Gastrocnemius medialis (tissue), 4 donors: ENCODE data around the gene LRRC3.

Experiments
- CTCF ChIP-seq, 5 experiments: fragments of 450-650 bp in 3 of 5; fragments of 200-600 bp in 2 of 5; sonication (generic) in 2 of 5; IDR thresholded peaks in 4 of 5; conservative IDR thresholded peaks in 1 of 5; 1 replicate in 4 of 5; 2 replicates in 1 of 5; pipeline ENCODE4 v1.5.1; 2016 to 2019; ENCODE audit warnings: antibody characterized with exemption in 5 of 5, mild to moderate bottlenecking in 3 of 5, moderate library complexity in 3 of 5
- POLR2A ChIP-seq, 2 donors: fragments of 450-650 bp; IDR thresholded peaks; one replicate each; pipeline ENCODE4 v1.6.1; 2017; ENCODE audit warnings: antibody characterized with exemption in 2 of 2, mild to moderate bottlenecking in 2 of 2, moderate library complexity in 2 of 2

- no peak for TF ChIP-seq CTCF (IDR thresholded peaks at IDR 0.05 in 4 of 5, conservative IDR thresholded peaks at IDR 0.05 in 1 of 5)
- TF ChIP-seq POLR2A (IDR thresholded peaks at IDR 0.05): no peak
Observed at GRCh38 chr21:44482581-44483287, 27.4 kb downstream of the LRRC3 start.
